ENCODE data around the gene NDFIP1. TPM values are rescaled to one million over a fixed set of nuclear protein-coding genes. Genes with fewer than 3 reads are reported as not detected.

NDFIP1 gene
- polyA plus RNA-seq, 1 donor (not counting 4 experiments of a cell fraction or from before 2014, with no cell fraction given): 38.2 TPM

DNA sequence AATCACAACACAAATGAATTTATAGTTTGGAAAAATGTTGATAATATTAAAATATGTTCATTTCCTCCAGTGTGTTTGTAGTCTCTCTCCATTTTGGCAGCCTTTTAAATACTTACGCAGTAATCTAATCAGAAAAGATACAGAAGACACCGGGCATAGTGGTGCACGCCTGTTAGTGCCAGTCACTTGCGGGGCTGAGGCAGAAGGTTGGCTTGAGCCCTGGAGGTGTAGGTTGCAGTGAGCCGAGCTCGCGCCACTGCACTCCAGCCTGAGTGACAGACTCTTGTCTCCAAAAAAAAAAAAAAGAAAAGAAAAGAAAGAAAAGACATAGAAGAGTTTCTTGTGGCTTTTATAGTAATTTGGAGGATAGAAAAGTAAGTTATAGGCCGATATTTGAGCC, 41.9 kb downstream of the NDFIP1 start:
- no peak for DNase-seq (ENCODE audit: low read depth, low spot score)
- Histone ChIP-seq H3K79me2 (ENCODE audit: control insufficient read depth, insufficient read depth, low read length) (no peaks in the 10 kb centered on the region), H3K9me3 (ENCODE audit: control insufficient read depth, low read depth, low read length) (no peaks in the 10 kb centered on the region), H3K4me2 (ENCODE audit: control insufficient read depth, extremely low read depth, insufficient read depth, low read depth, low read length) (no peak overlapping the region), H3K9me1 (ENCODE audit: control insufficient read depth, extremely low read depth, insufficient read depth, low read length) (no peaks in the 10 kb centered on the region), H3K27me3 (ENCODE audit: control insufficient read depth, extremely low read depth, insufficient read depth, low read length) (no peaks in the 10 kb centered on the region), H4K20me1 (ENCODE audit: control insufficient read depth, extremely low read depth, insufficient read depth, low read length) (no peaks in the 10 kb centered on the region), H3K4me3 (ENCODE audit: control insufficient read depth in 2 of 3, extremely low read depth in 1 of 3, insufficient read depth in 2 of 3, low read depth in 1 of 3, low read length in 3 of 3) (no peak overlapping the region), H3K4me1 (ENCODE audit: control insufficient read depth, extremely low read depth, insufficient read depth, low read length) (no peaks in the 10 kb centered on the region), H3K27ac (ENCODE audit: control insufficient read depth, insufficient read depth, low read length) (no peak overlapping the region), H3K36me3 (ENCODE audit: control insufficient read depth in 2 of 2, extremely low read depth in 1 of 2, insufficient read depth in 2 of 2, low read length in 2 of 2) (peaks cover 1 to 12% of the 10 kb centered on the region in 2 experiments), H3K9ac (ENCODE audit: control insufficient read depth, extremely low read depth, insufficient read depth, low read length) (no peak overlapping the region), H2AFZ (ENCODE audit: control insufficient read depth, low read length) (no peak overlapping the region)
- FAIRE-seq: no peak
- no peak for TF ChIP-seq EZH2 (IDR thresholded peaks at IDR 0.05; ENCODE audit: low read length)
- TF ChIP-seq CTCF (optimal IDR thresholded peaks at IDR 0.05 in 1 of 3, IDR thresholded peaks at IDR 0.05 in 1 of 3, conservative IDR thresholded peaks at IDR 0.05 in 1 of 3; ENCODE audit: extremely low read depth in 1 of 3, insufficient read depth in 2 of 3, low read length in 3 of 3): no peak
- dilution Hi-C loops (cut with MboI; ENCODE audit: extremely low pct_ligation_motif_present, low sequenced_read_pairs): no loop called here

- Histone ChIP-seq H3K9me3 (ENCODE audit: control insufficient read depth, low read depth, low read length) (no peaks in the 10 kb centered on the region), H3K36me3 (ENCODE audit: control insufficient read depth in 2 of 2, extremely low read depth in 1 of 2, insufficient read depth in 2 of 2, low read length in 2 of 2) (peaks cover 2 to 8% of the 10 kb centered on the region in 2 experiments), H4K20me1 (ENCODE audit: control insufficient read depth, extremely low read depth, insufficient read depth, low read length) (no peaks in the 10 kb centered on the region), H3K27ac (ENCODE audit: control insufficient read depth, insufficient read depth, low read length) (no peak overlapping the region), H3K9ac (ENCODE audit: control insufficient read depth, extremely low read depth, insufficient read depth, low read length) (no peak overlapping the region), H3K27me3 (ENCODE audit: control insufficient read depth, extremely low read depth, insufficient read depth, low read length) (no peaks in the 10 kb centered on the region), H3K4me1 (ENCODE audit: control insufficient read depth, extremely low read depth, insufficient read depth, low read length) (no peaks in the 10 kb centered on the region), H3K4me2 (ENCODE audit: control insufficient read depth, extremely low read depth, insufficient read depth, low read depth, low read length) (no peak overlapping the region), H2AFZ (ENCODE audit: control insufficient read depth, low read length) (no peak overlapping the region), H3K4me3 (ENCODE audit: control insufficient read depth in 2 of 3, extremely low read depth in 1 of 3, insufficient read depth in 2 of 3, low read depth in 1 of 3, low read length in 3 of 3) (no peak overlapping the region), H3K79me2 (ENCODE audit: control insufficient read depth, insufficient read depth, low read length) (no peaks in the 10 kb centered on the region), H3K9me1 (ENCODE audit: control insufficient read depth, extremely low read depth, insufficient read depth, low read length) (no peaks in the 10 kb centered on the region)
- dilution Hi-C loops (cut with MboI; ENCODE audit: extremely low pct_ligation_motif_present, low sequenced_read_pairs): no loop called here
- TF ChIP-seq CTCF (optimal IDR thresholded peaks at IDR 0.05 in 1 of 3, IDR thresholded peaks at IDR 0.05 in 1 of 3, conservative IDR thresholded peaks at IDR 0.05 in 1 of 3; ENCODE audit: extremely low read depth in 1 of 3, insufficient read depth in 2 of 3, low read length in 3 of 3) (peak in 2 of 3 experiments; percentile 57 to 69), EZH2 (IDR thresholded peaks at IDR 0.05; ENCODE audit: low read length) (no peak)
- FAIRE-seq (peak; percentile 34), DNase-seq (ENCODE audit: low read depth, low spot score) (no peak)
Observed at GRCh38 chr5:142151436-142152383, 43.1 kb downstream of the NDFIP1 start.
